Measurements from ENCODE around the gene JAM3.

The JAM3 gene

DNA sequence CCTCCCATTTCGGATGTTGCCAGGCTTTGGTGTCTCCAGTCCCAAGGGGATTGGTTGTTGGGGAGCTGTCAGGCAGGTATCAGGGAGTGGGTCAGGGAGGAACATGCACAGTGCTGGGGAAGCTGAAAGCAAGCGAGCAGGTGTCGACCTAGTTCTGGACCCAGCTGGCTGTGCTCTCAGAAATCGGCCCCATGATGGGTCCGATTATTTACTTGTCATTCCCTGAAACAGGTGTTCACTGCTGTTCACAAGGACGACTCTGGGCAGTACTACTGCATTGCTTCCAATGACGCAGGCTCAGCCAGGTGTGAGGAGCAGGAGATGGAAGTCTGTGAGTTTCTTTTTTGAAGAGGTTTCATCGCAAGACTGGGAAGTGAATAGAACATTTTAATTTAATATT is 76.8 kb downstream of the JAM3 start:
- DNase-seq (ENCODE audit: low read depth) = no peak
- TF ChIP-seq CTCF (IDR thresholded peaks at IDR 0.05; ENCODE audit: low read length, missing control alignments) = no peak
- H3K4me3 ChIP-seq (replicated peaks; ENCODE audit: low read depth, low read length) = no peak overlapping the region

DNA sequence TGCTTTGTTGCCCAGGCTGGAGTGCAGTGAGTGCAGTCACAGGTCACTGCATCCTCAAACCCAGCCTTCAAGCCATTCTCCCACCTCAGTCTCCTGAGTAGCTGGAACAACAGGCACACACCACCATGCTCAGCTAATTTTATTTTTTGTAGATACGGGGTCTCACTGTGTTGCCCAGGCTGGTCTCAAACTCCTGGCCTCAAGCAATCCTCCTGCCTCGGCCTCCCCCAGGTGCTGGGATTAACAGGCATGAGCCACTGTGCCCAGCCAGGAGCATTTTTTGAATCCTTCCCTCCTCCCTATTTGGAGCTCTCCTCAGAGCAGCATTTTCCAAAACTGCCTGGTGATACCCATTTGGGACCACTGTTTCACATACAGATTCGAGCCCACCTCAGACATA is 77.7 kb downstream of the JAM3 start:
- TF ChIP-seq CTCF (IDR thresholded peaks at IDR 0.05; ENCODE audit: low read length, missing control alignments) = no peak
- DNase-seq (ENCODE audit: low read depth) = no peak
- H3K4me3 ChIP-seq (replicated peaks; ENCODE audit: low read depth, low read length) = no peak overlapping the region

DNA sequence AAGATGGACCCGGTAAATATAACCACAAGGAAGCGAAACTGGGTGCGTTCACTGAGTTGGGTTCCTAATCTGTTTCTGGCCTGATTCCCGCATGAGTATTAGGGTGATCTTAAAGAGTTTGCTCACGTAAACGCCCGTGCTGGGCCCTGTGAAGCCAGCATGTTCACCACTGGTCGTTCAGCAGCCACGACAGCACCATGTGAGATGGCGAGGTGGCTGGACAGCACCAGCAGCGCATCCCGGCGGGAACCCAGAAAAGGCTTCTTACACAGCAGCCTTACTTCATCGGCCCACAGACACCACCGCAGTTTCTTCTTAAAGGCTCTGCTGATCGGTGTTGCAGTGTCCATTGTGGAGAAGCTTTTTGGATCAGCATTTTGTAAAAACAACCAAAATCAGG is 80.5 kb downstream of the JAM3 start:
- no peak for DNase-seq (ENCODE audit: low read depth)
- no peak for TF ChIP-seq CTCF (IDR thresholded peaks at IDR 0.05; ENCODE audit: low read length, missing control alignments)
- no peak overlapping the region for H3K4me3 ChIP-seq (replicated peaks; ENCODE audit: low read depth, low read length)

- H3K4me3 ChIP-seq (replicated peaks; ENCODE audit: low read depth, low read length) = no peak overlapping the region
- no peak for DNase-seq (ENCODE audit: low read depth)
These were observed 81.5 kb downstream of the JAM3 start for GRCh38 chr11:134150195-134150903.

DNA sequence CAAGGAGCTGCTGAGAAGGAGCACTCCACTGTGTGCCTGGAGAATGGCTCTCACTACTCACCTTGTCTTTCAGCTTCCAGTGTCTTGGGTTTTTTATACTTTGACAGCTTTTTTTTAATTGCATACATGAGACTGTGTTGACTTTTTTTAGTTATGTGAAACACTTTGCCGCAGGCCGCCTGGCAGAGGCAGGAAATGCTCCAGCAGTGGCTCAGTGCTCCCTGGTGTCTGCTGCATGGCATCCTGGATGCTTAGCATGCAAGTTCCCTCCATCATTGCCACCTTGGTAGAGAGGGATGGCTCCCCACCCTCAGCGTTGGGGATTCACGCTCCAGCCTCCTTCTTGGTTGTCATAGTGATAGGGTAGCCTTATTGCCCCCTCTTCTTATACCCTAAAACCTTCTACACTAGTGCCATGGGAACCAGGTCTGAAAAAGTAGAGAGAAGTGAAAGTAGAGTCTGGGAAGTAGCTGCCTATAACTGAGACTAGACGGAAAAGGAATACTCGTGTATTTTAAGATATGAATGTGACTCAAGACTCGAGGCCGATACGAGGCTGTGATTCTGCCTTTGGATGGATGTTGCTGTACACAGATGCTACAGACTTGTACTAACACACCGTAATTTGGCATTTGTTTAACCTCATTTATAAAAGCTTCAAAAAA is 82.3 kb downstream of the JAM3 start:
- no peak overlapping the region for H3K4me3 ChIP-seq (replicated peaks; ENCODE audit: low read depth, low read length)
- no peak for TF ChIP-seq CTCF (IDR thresholded peaks at IDR 0.05; ENCODE audit: low read length, missing control alignments)
- DNase-seq (ENCODE audit: low read depth) = no peak

More at GRCh38 chr11:134150195-134150903, 81.5 kb downstream of the JAM3 start:
- TF ChIP-seq CTCF (IDR thresholded peaks at IDR 0.05; ENCODE audit: low read length, missing control alignments) = no peak

DNA sequence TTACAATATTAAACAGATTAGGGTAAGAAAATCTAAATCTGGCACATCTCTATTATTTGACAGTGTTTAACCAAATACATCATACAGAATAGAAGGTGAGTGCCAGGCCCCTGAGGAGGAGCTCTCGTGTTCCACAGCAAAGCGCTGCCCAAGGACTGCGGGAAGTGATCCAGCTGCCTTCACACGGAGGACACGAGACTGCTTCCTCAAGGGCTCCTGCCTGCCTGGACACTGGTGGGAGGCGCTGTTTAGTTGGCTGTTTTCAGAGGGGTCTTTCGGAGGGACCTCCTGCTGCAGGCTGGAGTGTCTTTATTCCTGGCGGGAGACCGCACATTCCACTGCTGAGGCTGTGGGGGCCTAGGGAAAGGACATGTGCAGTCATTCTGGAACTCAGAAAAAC is 83.8 kb downstream of the JAM3 start:
- no peak for TF ChIP-seq CTCF (IDR thresholded peaks at IDR 0.05; ENCODE audit: low read length, missing control alignments)
- DNase-seq (ENCODE audit: low read depth) = no peak
- H3K4me3 ChIP-seq (replicated peaks; ENCODE audit: low read depth, low read length) = no peak overlapping the region

Data from fibroblast of pulmonary artery (primary cell).